SK-N-MC (cell line): Measurements from ENCODE around the gene SETDB1.

Experiments used
- EZH2 ChIP-seq: fragments of 200-600 bp; sonication (generic); IDR thresholded peaks from one replicate; pipeline ENCODE4 v1.6.1; 2017; ENCODE audit warnings: antibody characterized with exemption
- POLR2AphosphoS5 ChIP-seq: IDR thresholded peaks from 2 replicates; pipeline ENCODE4 v1.6.1; 2012; ENCODE audit warnings: mild to moderate bottlenecking, low read depth, low read length, borderline replicate concordance

- TF ChIP-seq POLR2AphosphoS5: no peak
- no peak for TF ChIP-seq EZH2
These were observed 87.4 kb downstream of the SETDB1 start for GRCh38 chr1:151013518-151013917.
